ENCODE results near the gene EZH1.

GRCh38 chr17:42709561-42709960 is 35.3 kb downstream of the EZH1 start:
- no peak for TF ChIP-seq CTCF (IDR thresholded peaks at IDR 0.05)
- TF ChIP-seq POLR2A (IDR thresholded peaks at IDR 0.05): no peak
- no peak for TF ChIP-seq EP300 (IDR thresholded peaks at IDR 0.05)

All from upper lobe of left lung (tissue), 4 donors.